ENCODE measurements around the gene KCNK3. TPM values are rescaled to one million over a fixed set of nuclear protein-coding genes. Genes with fewer than 3 reads are reported as not detected.

The KCNK3 gene
- total RNA-seq, 1 experiment from 2014 or later: not detected

GRCh38 chr2:26778507-26778906 lies 86.0 kb downstream of the KCNK3 start:
- no peak for DNase-seq (ENCODE audit: low read depth)

DNA sequence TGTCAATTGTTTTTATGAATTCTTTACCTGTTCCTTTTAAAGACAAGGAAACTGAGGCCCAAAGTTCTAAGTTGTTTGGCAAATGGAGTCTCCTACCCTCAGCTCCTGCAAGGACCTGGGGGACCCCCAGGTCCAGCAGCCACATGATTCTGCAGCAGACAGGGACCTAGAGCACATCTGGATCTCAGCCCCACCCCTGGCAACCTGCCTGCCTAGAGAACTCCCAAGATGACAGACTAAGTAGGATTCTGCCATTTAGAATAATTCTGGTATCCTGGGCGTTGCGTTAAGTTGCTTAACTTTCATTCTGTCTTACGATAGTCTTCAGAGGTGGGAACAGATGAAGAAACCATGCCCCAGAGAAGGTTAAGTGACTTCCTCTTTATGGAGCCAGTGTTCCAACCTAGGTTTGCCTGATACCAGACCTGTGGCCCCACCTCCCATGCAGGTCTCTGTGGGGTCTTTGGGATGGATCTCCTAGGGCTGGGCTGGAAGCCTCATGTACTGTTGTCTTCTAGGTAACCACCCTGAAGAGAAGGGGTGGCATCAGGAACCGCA lies 87.8 kb downstream of the KCNK3 start:
- no peak for DNase-seq (ENCODE audit: low read depth)

Other genes starting within 250 kb of the KCNK3 start
- 0.06 and 0.83 TPM in 2 replicates for gene OTOF, start 214.6 kb upstream of the KCNK3 start, total RNA-seq (2014; rRNA removed)
- not detected in 2 replicates for gene CIB4, start 51.4 kb upstream of the KCNK3 start, total RNA-seq (2014; rRNA removed)
- gene SLC35F6, start 71.6 kb downstream of the KCNK3 start, total RNA-seq (2014; rRNA removed): 27.7 and 34.8 TPM in 2 replicates
- 22.1 and 29.9 TPM in 2 replicates for gene CENPA, start 93.3 kb downstream of the KCNK3 start, total RNA-seq (2014; rRNA removed)
- gene DPYSL5, start 155.4 kb downstream of the KCNK3 start, total RNA-seq (2014; rRNA removed): not detected in 2 replicates